ENCODE measurements around the gene CTXND2. TPM values are rescaled to one million over a fixed set of nuclear protein-coding genes. Genes with fewer than 3 reads are reported as not detected.

CTXND2 gene
- polyA plus RNA-seq, 1 of the 3 experiments (the other 2 are of a cell fraction), result not detected

- H4K20me1 ChIP-seq (ENCODE audit: insufficient read depth), result peaks cover 4% of the 10 kb centered on the region; the same call in 1 of the 2 replicates
- peaks cover 87% of the 10 kb centered on the region for H3K79me2 ChIP-seq (ENCODE audit: insufficient read depth)
Measured at GRCh38 chr1:150872572-150872971, 14.4 kb upstream of the CTXND2 start.

GRCh38 chr1:150873521-150873920 is 13.4 kb upstream of the CTXND2 start:
- Histone ChIP-seq H3K36me3 (replicated peaks in 1 of 2; ENCODE audit: control insufficient read depth in 1 of 2, insufficient read depth in 2 of 2, low read length in 1 of 2) (peaks cover 3 to 9% of the 10 kb centered on the region in 2 experiments), H3K4me1 (ENCODE audit: control insufficient read depth in 1 of 2, insufficient read depth in 2 of 2, low read depth in 1 of 2, low read length in 1 of 2) (peaks cover 0 to 10% of the 10 kb centered on the region in 2 experiments; a peak in 2 of 4 replicates), H4K20me1 (ENCODE audit: insufficient read depth) (peaks cover 4% of the 10 kb centered on the region; the same call in 1 of the 2 replicates), H2AFZ (ENCODE audit: low read depth) (no peak overlapping the region), H3F3A (replicated peaks; ENCODE audit: insufficient read depth) (peaks cover 6% of the 10 kb centered on the region), H3K4me2 (no peak overlapping the region), H3K9ac (no peak overlapping the region), H3K9me2 (no peaks in the 10 kb centered on the region), H3K9me3 (no peaks in the 10 kb centered on the region), H3K27ac (ENCODE audit: low read depth in 2 of 2, low read length in 1 of 2) (no peak overlapping the region), H3K79me2 (ENCODE audit: insufficient read depth) (peaks cover 77% of the 10 kb centered on the region), H3K4me3 (ENCODE audit: low read depth in 2 of 2, low read length in 1 of 2) (no peak overlapping the region), H3K27me3 (ENCODE audit: insufficient read depth) (no peaks in the 10 kb centered on the region)
- DNase-seq, result no peak
- WGBS (ENCODE audit: low lambda C conversion rate), result 97% methylated on average over 2 of the region's 2 CpGs
- no peak for TF ChIP-seq REST (IDR thresholded peaks at IDR 0.05; ENCODE audit: low read depth, low read length)
- no peak for TF ChIP-seq JUND (IDR thresholded peaks at IDR 0.05)
- TF ChIP-seq CTCF (IDR thresholded peaks at IDR 0.05), result no peak
- no peak for TF ChIP-seq RCOR1 (IDR thresholded peaks at IDR 0.05; ENCODE audit: low read length)
- no peak for TF ChIP-seq TAF1 (IDR thresholded peaks at IDR 0.05; ENCODE audit: borderline replicate concordance, low read depth, low read length)
- TF ChIP-seq PBX3 (IDR thresholded peaks at IDR 0.05), result no peak
- no peak for TF ChIP-seq MEF2A (IDR thresholded peaks at IDR 0.05; ENCODE audit: borderline replicate concordance, low read depth)
- no peak for TF ChIP-seq EP300 (IDR thresholded peaks at IDR 0.05; ENCODE audit: borderline replicate concordance in 1 of 2, low read depth in 1 of 2, low read length in 1 of 2)
- no peak for TF ChIP-seq FOSL2 (IDR thresholded peaks at IDR 0.05; ENCODE audit: borderline replicate concordance, low read depth)
- POLR2A ChIA-PET, result no interaction called here
- CTCF ChIA-PET, result interaction anchor here (1.0 kb wide), 1 partner anchor 41 kb away, joined by 3 read pairs; no protein-coding TSS in a partner anchor

More at GRCh38 chr1:150872572-150872971, 14.4 kb upstream of the CTXND2 start:
- Histone ChIP-seq H3K9me3 (no peaks in the 10 kb centered on the region), H3K27ac (ENCODE audit: low read depth in 2 of 2, low read length in 1 of 2) (no peak overlapping the region), H2AFZ (ENCODE audit: low read depth) (no peak overlapping the region), H3F3A (replicated peaks; ENCODE audit: insufficient read depth) (peaks cover 6% of the 10 kb centered on the region), H3K4me3 (ENCODE audit: low read depth in 2 of 2, low read length in 1 of 2) (no peak overlapping the region), H3K4me2 (no peak overlapping the region), H3K36me3 (replicated peaks in 1 of 2; ENCODE audit: control insufficient read depth in 1 of 2, insufficient read depth in 2 of 2, low read length in 1 of 2) (peaks cover 3 to 9% of the 10 kb centered on the region in 2 experiments), H3K4me1 (ENCODE audit: control insufficient read depth in 1 of 2, insufficient read depth in 2 of 2, low read depth in 1 of 2, low read length in 1 of 2) (peaks cover 0 to 10% of the 10 kb centered on the region in 2 experiments; a peak in 2 of 4 replicates), H3K27me3 (ENCODE audit: insufficient read depth) (no peaks in the 10 kb centered on the region), H3K9me2 (no peaks in the 10 kb centered on the region), H3K9ac (no peak overlapping the region)
- ChIA-PET POLR2A (no interaction called here), CTCF (interaction anchor here (1.0 kb wide), 1 partner anchor 42 kb away, joined by 3 read pairs; no protein-coding TSS in a partner anchor)
- WGBS (ENCODE audit: low lambda C conversion rate), result 95% methylated on average over 2 of the region's 2 CpGs
- no peak for TF ChIP-seq ELF1 (IDR thresholded peaks at IDR 0.05)
- DNase-seq, result no peak
